Uterus (tissue), 2 donors: Measurements from ENCODE around the gene PEPD.

Experiments
- POLR2A ChIP-seq, 2 donors: fragments of 450-650 bp; IDR thresholded peaks; one replicate each; pipeline ENCODE4 v1.6.1; 2016; ENCODE audit warnings: antibody characterized with exemption in 2 of 2, mild to moderate bottlenecking in 1 of 2, moderate library complexity in 1 of 2
- TF ChIP-seq, protein P1 (sequence below), 4 experiments: fragments of 200-600 bp in 2 of 4; fragments of 450-650 bp in 2 of 4; sonication (generic) in 2 of 4; IDR thresholded peaks; one replicate each; pipeline ENCODE4 v1.5.1; 2016 to 2019; ENCODE audit warnings: antibody characterized with exemption in 4 of 4, mild to moderate bottlenecking in 2 of 4, moderate library complexity in 1 of 4

DNA sequence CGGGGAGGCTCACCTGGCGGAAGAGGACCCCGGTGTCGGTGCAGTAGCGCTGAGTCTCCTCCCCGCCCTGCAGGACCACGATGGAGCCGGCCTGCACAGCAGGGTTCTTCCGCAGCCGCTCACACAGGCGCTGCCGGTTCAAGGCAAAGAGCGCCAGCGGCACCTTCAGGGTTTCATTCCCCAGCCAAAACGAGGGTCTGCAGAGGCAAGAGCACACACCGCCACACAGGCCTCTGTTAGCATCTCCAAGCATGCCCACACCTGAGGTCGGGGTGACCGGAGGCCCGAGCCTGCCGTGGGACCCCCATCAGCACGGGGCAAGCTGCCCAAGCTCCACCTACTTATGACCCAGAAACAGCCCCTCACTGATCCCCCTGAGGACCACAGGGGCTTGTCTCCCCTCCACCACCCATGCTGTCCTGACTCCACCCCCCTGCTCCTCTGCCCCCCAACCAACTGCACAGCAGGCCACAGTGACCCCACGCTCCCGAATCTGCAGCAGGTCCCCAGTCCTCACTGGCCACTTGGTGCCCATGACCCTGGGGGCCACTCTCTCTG lies 8.9 kb downstream of the PEPD start:
- TF ChIP-seq, protein P1, sequence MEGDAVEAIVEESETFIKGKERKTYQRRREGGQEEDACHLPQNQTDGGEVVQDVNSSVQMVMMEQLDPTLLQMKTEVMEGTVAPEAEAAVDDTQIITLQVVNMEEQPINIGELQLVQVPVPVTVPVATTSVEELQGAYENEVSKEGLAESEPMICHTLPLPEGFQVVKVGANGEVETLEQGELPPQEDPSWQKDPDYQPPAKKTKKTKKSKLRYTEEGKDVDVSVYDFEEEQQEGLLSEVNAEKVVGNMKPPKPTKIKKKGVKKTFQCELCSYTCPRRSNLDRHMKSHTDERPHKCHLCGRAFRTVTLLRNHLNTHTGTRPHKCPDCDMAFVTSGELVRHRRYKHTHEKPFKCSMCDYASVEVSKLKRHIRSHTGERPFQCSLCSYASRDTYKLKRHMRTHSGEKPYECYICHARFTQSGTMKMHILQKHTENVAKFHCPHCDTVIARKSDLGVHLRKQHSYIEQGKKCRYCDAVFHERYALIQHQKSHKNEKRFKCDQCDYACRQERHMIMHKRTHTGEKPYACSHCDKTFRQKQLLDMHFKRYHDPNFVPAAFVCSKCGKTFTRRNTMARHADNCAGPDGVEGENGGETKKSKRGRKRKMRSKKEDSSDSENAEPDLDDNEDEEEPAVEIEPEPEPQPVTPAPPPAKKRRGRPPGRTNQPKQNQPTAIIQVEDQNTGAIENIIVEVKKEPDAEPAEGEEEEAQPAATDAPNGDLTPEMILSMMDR (IDR thresholded peaks at IDR 0.05): no peak
- TF ChIP-seq POLR2A (IDR thresholded peaks at IDR 0.05): no peak
